DMS114 treated with DMSO at 0.1 percent for 48 hours (cell line): ENCODE data around the gene RUVBL1.

Source experiments
- DNase-seq: peaks from one replicate; lab custom pipeline; 2025; ENCODE audit not compliant: unreplicated experiment; lab: John Stamatoyannopoulos, UW

Gene RUVBL1

DNA sequence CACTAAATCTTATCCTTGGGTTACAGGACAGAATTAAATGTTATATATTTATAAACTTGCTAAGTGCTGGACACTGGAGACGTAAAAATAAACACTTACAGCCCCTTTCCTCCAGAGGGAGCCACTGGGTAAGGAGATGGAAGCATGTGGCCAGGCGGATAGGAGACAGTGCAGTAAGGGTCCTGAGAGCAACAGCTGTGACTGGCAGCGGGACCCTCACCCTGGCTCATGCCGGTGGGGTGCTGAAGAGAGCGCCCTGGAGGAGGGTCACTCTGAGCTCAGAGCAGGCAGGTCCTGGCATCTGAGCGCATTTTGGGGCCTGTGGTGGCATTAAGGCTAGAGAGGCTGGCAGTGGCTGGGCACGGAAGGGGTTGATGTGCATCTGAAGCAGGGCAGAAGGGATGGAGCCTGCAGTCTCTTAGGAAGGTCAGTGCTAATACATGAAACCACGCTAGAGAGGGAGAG, 55.4 kb downstream of the RUVBL1 start:
- DNase-seq, result peak; percentile 40

- no peak for DNase-seq
These were observed 56.1 kb downstream of the RUVBL1 start for GRCh38 chr3:128067489-128067888.

DNA sequence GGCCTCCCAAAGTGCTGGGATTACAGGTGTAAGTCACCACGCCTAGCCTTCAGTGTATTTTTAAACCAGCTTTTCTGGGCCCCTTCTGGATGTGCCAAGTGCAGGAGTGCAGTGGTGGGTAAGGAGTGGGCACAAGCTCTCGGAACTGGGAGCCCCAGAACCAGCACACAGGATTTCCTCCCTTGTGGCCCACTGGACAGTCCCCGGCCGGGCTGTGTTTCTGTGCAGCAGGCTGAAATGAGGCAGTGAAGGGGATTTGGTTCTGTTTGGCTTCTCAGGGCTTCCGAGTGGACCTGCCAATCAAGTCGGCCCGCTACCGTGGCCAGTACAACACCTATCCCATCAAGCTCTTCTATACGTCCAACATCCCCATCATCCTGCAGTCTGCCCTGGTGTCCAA, 56.9 kb downstream of the RUVBL1 start:
- no peak for DNase-seq

GRCh38 chr3:128066114-128066513, 57.5 kb downstream of the RUVBL1 start:
- no peak for DNase-seq

DNA sequence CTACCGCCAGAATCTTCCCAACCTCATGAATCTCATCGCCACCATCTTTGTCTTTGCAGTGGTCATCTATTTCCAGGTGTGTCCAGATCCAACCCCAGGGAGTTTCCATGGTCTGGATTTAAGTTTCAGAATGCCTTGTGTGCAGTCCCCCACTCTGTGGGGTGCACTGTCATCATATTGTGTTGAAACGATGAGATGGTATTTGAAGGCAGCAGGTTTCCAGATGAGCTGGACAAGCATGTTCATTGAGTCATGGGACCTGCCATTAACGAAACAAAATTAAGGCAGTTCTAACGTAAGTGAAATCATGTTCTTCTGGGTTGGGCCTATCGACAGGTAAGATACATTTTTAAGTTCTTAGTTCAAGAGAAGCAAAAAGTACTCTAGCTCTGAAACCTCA, 58.6 kb downstream of the RUVBL1 start:
- DNase-seq, result no peak

DNA sequence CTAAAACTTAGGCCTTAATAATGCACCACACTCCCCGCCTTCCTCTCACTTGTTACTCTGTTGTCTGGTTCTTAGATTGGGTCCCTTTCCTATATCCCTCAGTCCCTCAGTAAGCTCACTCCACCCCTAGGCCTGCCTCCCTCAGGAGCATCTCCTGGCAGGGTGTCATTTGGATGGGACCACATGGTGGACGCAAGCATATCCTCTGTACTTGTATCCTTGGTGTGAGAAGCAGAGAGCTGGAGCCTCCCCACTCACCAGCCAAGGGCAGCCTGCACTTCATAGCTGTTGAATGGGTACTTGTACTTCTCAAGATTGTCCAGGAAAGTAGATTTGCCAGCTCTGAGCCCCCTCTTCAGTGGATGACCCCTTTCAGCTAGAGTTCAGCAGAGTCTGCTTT, 59.7 kb downstream of the RUVBL1 start:
- DNase-seq, result no peak

- no peak for DNase-seq
These were observed 61.4 kb downstream of the RUVBL1 start for GRCh38 chr3:128062033-128062745.

DNA sequence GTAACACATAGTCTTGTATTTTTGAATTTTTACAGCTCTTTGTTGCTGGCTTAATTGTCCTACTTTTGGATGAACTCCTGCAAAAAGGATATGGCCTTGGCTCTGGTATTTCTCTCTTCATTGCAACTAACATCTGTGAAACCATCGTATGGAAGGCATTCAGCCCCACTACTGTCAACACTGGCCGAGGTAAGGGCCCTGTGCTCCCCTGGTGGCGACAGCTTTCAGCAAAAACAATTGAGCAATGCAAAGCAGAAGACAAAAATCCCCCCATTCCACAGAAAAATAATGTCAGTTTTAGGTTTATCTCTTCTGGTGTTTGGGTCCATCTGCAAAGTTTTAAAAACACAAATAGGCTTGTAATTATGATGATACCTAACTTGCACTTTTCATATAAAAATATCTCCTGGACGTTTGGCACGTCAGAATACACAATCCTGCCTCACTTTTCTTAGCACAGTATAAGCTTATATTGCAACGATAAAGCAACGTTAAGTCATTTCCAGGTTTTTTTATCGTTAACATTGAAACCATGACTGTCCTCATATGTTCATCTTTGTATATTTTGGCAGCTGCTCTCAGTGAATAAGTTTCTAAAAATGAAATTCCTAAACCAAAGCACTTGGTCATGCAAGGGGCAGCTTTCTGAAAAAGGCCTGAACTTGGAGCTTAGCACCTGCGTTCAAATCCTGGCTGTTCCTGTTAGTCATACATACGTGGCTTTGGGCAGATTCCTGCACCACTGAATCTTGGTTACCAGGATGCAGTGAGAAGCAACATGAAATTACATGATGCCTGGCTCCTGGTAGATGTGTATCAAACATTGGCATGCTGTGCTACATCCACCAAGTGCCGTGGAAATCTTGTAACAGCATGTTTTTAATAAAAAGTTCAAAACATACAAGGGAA, 62.9 kb downstream of the RUVBL1 start:
- DNase-seq, result no peak

DNA sequence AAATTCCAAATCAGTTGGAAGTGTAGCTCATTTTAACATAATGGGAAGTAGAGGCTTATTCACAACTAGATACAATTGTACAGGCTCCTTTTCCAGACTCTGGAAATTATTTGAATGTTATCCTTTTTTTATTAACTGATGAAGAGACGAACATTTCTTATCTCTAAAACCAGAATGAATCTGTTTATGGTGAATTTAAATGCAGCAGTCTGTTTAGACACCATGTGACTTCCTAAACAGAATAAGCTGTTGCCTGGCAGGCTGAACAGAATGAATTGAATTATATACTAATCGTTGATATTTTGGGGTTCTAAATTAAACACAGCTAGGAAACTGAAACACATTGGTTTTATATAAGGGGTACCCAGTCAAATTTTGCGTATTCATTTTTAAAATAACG, 67.4 kb downstream of the RUVBL1 start:
- DNase-seq, result no peak

DNA sequence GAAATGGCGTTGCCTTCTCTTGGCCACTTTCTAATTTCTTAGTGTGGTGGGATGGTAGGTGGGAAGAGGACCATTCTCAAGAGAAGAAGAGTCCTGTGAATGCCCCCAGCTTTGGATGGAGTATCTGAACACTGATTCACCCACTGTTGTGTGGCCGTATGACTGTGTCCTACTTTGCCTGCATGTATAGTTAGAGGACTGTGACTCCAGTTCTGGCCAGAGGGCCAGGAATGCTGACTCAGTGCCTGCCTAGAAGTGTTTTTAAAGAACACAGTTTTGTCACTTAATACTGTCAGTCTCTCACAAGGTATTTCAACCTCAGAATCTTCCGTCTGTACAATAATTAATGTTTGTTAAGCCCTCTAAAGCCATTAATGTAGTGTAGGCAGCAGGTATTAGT, 69.2 kb downstream of the RUVBL1 start:
- no peak for DNase-seq

DNA sequence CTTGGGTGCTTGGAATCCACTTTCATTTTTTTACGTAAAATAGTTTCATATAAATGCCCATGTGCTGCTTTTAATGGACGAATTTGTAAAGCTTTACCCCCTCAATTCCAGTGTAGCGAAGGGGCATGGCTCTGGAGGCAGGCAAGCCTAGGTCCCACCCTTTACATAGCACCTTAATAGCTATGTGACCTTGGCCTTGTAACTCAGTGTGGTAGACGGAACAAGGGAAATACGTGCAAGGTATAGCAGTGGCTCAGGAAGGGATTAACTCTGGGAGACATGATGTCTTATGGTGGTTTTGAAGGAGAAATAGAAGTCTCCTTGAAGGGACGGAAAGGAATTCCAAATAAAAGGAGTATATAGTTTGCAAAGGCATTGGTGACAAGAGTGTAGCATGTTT, 70.0 kb downstream of the RUVBL1 start:
- no peak for DNase-seq

- DNase-seq, result no peak
These were observed 70.8 kb downstream of the RUVBL1 start for GRCh38 chr3:128052595-128053351.

DNA sequence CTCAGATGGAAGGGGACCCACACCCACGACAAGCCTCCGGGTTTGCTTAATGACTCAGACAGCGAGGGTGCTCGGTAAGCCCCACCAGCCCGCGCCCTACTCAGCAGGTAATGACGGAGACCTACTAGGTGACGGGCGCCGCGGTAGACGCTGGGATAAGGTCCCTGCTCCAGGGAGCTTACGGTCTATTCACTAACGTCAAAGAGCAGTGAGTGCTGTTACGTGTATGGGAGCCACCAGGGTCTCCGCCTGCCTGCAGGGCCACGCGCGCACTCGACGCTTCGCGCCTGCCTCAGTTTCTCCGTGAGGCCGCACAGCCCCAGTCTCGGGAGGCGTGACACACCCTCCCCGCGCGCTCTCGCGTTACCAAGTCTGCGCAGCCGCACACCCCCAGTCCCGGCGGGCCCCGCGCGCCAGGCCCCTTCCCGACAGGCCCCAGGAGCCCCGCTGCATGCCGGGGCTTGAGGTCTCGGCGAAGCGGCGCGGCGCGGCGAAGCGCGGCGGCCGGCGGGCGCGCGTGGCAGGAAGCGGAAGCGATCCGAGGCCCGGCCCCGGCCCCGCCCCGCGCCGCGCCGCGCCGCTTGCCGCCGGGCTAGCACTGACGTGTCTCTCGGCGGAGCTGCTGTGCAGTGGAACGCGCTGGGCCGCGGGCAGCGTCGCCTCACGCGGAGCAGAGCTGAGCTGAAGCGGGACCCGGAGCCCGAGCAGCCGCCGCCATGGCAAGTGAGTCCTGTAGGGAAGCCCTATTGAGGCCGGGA, 71.6 kb downstream of the RUVBL1 start, which contains the start of gene SEC61A1:
SEC61A1 (plus strand) TSS at position 601 of the 758 bp plus-strand sequence; CDS start at position 717, 116 bp downstream.
- peak; percentile 83 for DNase-seq

- no peak for DNase-seq
These were observed 72.2 kb downstream of the RUVBL1 start for GRCh38 chr3:128051459-128051836.

DNA sequence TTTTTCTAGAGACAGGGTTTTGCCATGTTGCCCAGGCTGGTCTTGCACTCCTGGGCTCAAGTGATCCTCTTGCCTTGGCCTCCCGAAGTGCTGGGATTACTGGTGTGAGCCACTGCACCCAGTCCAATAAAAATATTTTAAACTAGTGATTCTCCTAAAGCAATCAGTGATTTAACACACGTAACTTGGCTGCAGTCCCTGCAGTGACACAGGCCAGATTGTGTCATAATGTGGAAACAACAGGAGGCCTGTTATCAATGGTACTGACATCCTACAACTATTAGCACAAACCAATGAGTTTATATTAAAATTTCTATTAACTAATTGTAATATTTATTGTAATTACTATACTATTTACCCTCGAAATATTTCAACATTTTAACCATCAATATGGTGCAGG, 73.0 kb downstream of the RUVBL1 start:
- no peak for DNase-seq

GRCh38 chr3:128041344-128041743, 82.3 kb downstream of the RUVBL1 start:
- no peak for DNase-seq

GRCh38 chr3:128040660-128041059, 83.0 kb downstream of the RUVBL1 start:
- no peak for DNase-seq

DNA sequence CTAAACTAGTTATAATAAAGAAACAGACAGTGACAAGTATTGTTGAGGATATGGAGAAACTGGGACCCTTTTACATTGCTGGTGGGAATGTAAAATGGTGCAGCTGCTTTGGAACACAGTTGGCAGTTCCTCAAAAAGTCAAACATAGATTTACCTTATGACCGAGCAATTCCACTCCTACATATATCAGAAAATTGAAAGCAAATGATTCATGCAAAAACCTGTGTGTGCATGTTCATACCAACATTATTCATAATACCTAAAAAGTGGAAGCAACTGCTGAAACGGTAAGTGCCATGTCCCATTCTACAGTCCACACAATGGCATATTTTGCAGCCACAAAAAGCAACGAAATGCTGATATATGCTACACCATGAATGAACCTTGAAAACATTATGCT, 83.6 kb downstream of the RUVBL1 start:
- no peak for DNase-seq

DNA sequence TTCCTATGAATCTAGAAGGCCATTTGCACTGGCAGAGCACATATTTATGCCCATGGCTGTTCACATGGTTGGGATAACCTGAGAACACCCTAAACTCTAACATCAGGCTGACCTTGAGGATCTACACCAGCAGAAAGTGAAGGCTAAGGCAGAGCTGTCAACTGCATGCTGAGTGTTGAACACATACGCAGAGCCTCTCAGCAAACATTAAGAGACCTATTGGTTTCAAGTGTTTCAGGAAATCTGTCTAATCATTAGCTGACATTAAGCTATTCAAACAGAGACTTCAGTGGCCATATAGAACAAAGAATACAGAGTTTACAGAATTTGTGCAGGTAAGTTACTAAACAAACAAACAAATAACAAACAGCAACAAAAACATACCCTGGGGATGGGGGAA, 87.5 kb downstream of the RUVBL1 start:
- DNase-seq, result no peak

DNA sequence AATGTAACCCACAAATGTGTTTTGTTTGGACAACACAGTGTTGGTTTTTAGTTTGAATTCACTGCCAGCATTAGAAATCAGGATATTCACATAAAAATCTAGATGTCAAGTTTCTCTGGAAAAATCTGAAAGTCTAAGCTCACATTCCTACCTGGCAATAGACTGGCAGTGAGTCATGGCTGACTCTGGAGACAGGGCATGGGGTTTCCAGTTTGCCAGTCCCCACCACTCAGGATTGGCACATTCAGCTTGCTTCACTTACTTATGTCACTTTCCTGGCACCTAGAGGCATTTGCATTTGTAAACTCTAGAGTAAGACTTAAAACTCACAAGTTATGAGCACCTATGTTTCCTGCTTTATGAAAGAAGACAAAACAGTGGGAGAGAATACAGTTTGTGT, 90.5 kb downstream of the RUVBL1 start:
- no peak for DNase-seq
